ENCODE data around the gene MINDY4.

Gene MINDY4

DNA sequence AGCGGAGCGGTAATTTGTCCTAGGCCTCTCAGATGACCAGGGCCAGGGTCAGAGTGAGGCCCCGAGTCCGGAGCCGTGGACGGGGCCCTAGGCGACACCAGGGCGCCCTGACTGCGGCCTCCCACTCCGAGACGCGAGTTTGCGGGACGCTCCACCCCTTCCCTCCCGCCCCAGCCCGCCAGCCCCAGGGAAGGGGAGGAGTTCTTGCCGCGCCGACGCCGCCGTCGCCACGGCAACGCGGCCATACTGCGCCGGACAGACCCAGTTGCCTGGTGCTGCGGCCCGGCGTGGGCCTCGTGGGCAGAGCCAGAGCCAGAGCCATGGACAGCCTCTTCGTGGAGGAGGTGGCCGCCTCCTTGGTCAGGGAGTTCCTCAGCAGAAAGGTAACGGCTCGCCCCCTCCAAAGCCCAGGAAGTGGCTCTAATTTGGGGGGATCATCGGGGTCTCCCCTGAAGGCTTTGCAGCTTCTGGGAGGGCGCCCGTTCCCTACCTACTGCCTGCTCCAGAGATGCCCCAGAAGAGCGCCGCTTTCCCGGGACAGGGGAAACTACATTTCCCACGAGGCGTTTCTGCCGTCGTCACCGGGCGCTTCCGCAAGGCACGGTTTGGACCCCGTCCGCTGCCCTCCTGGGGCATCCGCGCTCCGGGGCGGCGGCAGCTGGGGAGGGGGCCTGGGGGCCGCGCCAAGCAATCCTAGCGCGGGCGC lies at the start of gene MINDY4 (continued):
- TF ChIP-seq, protein P1, sequence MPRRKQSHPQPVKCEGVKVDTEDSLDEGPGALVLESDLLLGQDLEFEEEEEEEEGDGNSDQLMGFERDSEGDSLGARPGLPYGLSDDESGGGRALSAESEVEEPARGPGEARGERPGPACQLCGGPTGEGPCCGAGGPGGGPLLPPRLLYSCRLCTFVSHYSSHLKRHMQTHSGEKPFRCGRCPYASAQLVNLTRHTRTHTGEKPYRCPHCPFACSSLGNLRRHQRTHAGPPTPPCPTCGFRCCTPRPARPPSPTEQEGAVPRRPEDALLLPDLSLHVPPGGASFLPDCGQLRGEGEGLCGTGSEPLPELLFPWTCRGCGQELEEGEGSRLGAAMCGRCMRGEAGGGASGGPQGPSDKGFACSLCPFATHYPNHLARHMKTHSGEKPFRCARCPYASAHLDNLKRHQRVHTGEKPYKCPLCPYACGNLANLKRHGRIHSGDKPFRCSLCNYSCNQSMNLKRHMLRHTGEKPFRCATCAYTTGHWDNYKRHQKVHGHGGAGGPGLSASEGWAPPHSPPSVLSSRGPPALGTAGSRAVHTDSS (tag by site-specific recombination; IDR thresholded peaks at IDR 0.05), result no peak
- no peak for TF ChIP-seq ZSCAN23 (tag by site-specific recombination; IDR thresholded peaks at IDR 0.05)
- TF ChIP-seq ZNF423 (tag by site-specific recombination; IDR thresholded peaks at IDR 0.05), result peak; percentile 72; the same call in 1 of the 2 replicates
- no peak for TF ChIP-seq IKZF3 (tag by site-specific recombination; IDR thresholded peaks at IDR 0.05)
- no peak for TF ChIP-seq SCRT2 (tag by site-specific recombination; IDR thresholded peaks at IDR 0.05)
- TF ChIP-seq ZNF223 (tag by site-specific recombination; IDR thresholded peaks at IDR 0.05), result no peak
- peak; percentile 54; the same call in 1 of the 2 replicates for TF ChIP-seq SP3 (tag by site-specific recombination; IDR thresholded peaks at IDR 0.05)
- TF ChIP-seq, protein P2, sequence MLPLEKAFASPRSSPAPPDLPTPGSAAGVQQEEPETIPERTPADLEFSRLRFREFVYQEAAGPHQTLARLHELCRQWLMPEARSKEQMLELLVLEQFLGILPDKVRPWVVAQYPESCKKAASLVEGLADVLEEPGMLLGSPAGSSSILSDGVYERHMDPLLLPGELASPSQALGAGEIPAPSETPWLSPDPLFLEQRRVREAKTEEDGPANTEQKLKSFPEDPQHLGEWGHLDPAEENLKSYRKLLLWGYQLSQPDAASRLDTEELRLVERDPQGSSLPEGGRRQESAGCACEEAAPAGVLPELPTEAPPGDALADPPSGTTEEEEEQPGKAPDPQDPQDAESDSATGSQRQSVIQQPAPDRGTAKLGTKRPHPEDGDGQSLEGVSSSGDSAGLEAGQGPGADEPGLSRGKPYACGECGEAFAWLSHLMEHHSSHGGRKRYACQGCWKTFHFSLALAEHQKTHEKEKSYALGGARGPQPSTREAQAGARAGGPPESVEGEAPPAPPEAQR (tag by site-specific recombination; IDR thresholded peaks at IDR 0.05), result no peak
- TF ChIP-seq ZNF670 (tag by site-specific recombination; IDR thresholded peaks at IDR 0.05; ENCODE audit: low read depth), result no peak
- no peak for TF ChIP-seq ZNF24 (tag by site-specific recombination; IDR thresholded peaks at IDR 0.05)
- no peak for TF ChIP-seq ZNF510 (tag by site-specific recombination; IDR thresholded peaks at IDR 0.05; ENCODE audit: insufficient replicate concordance)
- no peak for TF ChIP-seq ZNF391 (tag by site-specific recombination; IDR thresholded peaks at IDR 0.05; ENCODE audit: borderline replicate concordance, low read depth)
- TF ChIP-seq, protein P3, sequence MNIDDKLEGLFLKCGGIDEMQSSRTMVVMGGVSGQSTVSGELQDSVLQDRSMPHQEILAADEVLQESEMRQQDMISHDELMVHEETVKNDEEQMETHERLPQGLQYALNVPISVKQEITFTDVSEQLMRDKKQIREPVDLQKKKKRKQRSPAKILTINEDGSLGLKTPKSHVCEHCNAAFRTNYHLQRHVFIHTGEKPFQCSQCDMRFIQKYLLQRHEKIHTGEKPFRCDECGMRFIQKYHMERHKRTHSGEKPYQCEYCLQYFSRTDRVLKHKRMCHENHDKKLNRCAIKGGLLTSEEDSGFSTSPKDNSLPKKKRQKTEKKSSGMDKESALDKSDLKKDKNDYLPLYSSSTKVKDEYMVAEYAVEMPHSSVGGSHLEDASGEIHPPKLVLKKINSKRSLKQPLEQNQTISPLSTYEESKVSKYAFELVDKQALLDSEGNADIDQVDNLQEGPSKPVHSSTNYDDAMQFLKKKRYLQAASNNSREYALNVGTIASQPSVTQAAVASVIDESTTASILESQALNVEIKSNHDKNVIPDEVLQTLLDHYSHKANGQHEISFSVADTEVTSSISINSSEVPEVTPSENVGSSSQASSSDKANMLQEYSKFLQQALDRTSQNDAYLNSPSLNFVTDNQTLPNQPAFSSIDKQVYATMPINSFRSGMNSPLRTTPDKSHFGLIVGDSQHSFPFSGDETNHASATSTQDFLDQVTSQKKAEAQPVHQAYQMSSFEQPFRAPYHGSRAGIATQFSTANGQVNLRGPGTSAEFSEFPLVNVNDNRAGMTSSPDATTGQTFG (tag by site-specific recombination; IDR thresholded peaks at IDR 0.05; ENCODE audit: borderline replicate concordance), result no peak
- TF ChIP-seq ZNF501 (tag by site-specific recombination; IDR thresholded peaks at IDR 0.05), result 0 out of 2 replicates have a peak, but pooled peaks have one; percentile 49
- no peak for TF ChIP-seq ZNF121 (tag by site-specific recombination; IDR thresholded peaks at IDR 0.05)
- no peak for TF ChIP-seq ZFP69B (tag by site-specific recombination; IDR thresholded peaks at IDR 0.05)
- TF ChIP-seq, protein P4, sequence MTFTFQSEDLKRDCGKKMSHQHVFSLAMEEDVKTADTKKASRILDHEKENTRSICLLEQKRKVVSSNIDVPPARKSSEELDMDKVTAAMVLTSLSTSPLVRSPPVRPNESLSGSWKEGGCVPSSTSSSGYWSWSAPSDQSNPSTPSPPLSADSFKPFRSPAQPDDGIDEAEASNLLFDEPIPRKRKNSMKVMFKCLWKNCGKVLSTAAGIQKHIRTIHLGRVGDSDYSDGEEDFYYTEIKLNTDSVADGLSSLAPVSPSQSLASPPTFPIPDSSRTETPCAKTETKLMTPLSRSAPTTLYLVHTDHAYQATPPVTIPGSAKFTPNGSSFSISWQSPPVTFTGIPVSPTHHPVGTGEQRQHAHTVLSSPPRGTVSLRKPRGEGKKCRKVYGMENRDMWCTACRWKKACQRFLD (tag by site-specific recombination; IDR thresholded peaks at IDR 0.05), result no peak
- TF ChIP-seq, protein P5, sequence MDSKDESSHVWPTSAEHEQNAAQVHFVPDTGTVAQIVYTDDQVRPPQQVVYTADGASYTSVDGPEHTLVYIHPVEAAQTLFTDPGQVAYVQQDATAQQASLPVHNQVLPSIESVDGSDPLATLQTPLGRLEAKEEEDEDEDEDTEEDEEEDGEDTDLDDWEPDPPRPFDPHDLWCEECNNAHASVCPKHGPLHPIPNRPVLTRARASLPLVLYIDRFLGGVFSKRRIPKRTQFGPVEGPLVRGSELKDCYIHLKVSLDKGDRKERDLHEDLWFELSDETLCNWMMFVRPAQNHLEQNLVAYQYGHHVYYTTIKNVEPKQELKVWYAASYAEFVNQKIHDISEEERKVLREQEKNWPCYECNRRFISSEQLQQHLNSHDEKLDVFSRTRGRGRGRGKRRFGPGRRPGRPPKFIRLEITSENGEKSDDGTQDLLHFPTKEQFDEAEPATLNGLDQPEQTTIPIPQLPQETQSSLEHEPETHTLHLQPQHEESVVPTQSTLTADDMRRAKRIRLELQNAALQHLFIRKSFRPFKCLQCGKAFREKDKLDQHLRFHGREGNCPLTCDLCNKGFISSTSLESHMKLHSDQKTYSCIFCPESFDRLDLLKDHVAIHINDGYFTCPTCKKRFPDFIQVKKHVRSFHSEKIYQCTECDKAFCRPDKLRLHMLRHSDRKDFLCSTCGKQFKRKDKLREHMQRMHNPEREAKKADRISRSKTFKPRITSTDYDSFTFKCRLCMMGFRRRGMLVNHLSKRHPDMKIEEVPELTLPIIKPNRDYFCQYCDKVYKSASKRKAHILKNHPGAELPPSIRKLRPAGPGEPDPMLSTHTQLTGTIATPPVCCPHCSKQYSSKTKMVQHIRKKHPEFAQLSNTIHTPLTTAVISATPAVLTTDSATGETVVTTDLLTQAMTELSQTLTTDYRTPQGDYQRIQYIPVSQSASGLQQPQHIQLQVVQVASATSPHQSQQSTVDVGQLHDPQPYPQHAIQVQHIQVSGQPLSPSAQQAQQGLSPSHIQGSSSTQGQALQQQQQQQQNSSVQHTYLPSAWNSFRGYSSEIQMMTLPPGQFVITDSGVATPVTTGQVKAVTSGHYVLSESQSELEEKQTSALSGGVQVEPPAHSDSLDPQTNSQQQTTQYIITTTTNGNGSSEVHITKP (tag by site-specific recombination; IDR thresholded peaks at IDR 0.05), result peak; percentile 73
- no peak for TF ChIP-seq SP2 (tag by site-specific recombination; IDR thresholded peaks at IDR 0.05)
- no peak for TF ChIP-seq ZNF133 (tag by site-specific recombination; IDR thresholded peaks at IDR 0.05)
- no peak for TF ChIP-seq ZNF169 (tag by site-specific recombination; IDR thresholded peaks at IDR 0.05)
- no peak for TF ChIP-seq HOXA7 (CRISPR knock-in tag; IDR thresholded peaks at IDR 0.05; ENCODE audit: borderline replicate concordance)
- no peak for TF ChIP-seq EGR2 (tag by site-specific recombination; IDR thresholded peaks at IDR 0.05; ENCODE audit: low read depth)
- no peak for TF ChIP-seq ZBTB1 (tag by site-specific recombination; IDR thresholded peaks at IDR 0.05)
- TF ChIP-seq, protein P6, sequence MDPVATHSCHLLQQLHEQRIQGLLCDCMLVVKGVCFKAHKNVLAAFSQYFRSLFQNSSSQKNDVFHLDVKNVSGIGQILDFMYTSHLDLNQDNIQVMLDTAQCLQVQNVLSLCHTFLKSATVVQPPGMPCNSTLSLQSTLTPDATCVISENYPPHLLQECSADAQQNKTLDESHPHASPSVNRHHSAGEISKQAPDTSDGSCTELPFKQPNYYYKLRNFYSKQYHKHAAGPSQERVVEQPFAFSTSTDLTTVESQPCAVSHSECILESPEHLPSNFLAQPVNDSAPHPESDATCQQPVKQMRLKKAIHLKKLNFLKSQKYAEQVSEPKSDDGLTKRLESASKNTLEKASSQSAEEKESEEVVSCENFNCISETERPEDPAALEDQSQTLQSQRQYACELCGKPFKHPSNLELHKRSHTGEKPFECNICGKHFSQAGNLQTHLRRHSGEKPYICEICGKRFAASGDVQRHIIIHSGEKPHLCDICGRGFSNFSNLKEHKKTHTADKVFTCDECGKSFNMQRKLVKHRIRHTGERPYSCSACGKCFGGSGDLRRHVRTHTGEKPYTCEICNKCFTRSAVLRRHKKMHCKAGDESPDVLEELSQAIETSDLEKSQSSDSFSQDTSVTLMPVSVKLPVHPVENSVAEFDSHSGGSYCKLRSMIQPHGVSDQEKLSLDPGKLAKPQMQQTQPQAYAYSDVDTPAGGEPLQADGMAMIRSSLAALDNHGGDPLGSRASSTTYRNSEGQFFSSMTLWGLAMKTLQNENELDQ (tag by site-specific recombination; IDR thresholded peaks at IDR 0.05; ENCODE audit: low read depth), result no peak
